Upper lobe of right lung (tissue), 1 donor: ENCODE data around the gene HPS6. TPM values are rescaled to one million over a fixed set of nuclear protein-coding genes. Genes with fewer than 3 reads are reported as not detected.
"Not testable (repeated sequence)": the region's sequence is repeated elsewhere in the genome, so short reads cannot be mapped to it uniquely, and the experiment has no call there.

Experiments used
- ATAC-seq: fragments of 200-7000 bp; cut with Tn5 transposase; one replicate; pipeline ENCODE4 v1.9.1; 2020; ENCODE audit warnings: mild to moderate bottlenecking, moderate library complexity
- DNase-seq: peaks from one replicate; pipeline ENCODE4 v3.0.0-alpha.2; 2020
- H3K27ac ChIP-seq: fragments of 200-600 bp; one replicate; pipeline ENCODE4 v1.8.0; 2022
- H3K27me3 ChIP-seq: fragments of 200-600 bp; one replicate; pipeline ENCODE4 v1.8.0; 2022; ENCODE audit warnings: mild to moderate bottlenecking
- H3K36me3 ChIP-seq: fragments of 200-600 bp; one replicate; pipeline ENCODE4 v1.8.0; 2022
- H3K4me1 ChIP-seq: fragments of 200-600 bp; one replicate; pipeline ENCODE4 v1.8.0; 2022
- H3K4me3 ChIP-seq: fragments of 200-600 bp; one replicate; pipeline ENCODE4 v1.8.0; 2022; ENCODE audit warnings: mild to moderate bottlenecking
- H3K9me3 ChIP-seq: fragments of 200-600 bp; one replicate; pipeline ENCODE4 v1.8.0; 2022
- CTCF ChIP-seq: fragments of 200-600 bp; IDR thresholded peaks from one replicate; pipeline ENCODE4 v1.8.0; 2022; ENCODE audit warnings: antibody characterized with exemption
- intact Hi-C: fragments of 100-400 bp; cut with DNase I; formaldehyde crosslinking; loops from one replicate; pipeline ENCODE4 v1.11.0; 2022
- total RNA-seq: library from RNA; stranded (reverse); fragmentation: NEBNext Ultra II Directional; extraction: Animal tissue kit (Norgen Biotek cat#: 25700); gene quantifications from one replicate; pipeline ENCODE4 v1.2.1, GENCODE V29; 2021
- donor health status: DM: no; HTN: yes; CAD: no; lungs with severe emphysema.

HPS6 gene
- total RNA-seq, 1 donor from 2014 or later = 22.6 TPM

GRCh38 chr10:102027261-102027660, 37.9 kb upstream of the HPS6 start:
- intact Hi-C loops = no loop called here
- no peak for DNase-seq
- H3K27ac ChIP-seq = no peak overlapping the region
- ATAC-seq = no peak
- H3K36me3 ChIP-seq = peaks cover 94% of the 10 kb centered on the region
- no peaks in the 10 kb centered on the region for H3K9me3 ChIP-seq
- H3K27me3 ChIP-seq = no peaks in the 10 kb centered on the region
- no peak overlapping the region for H3K4me3 ChIP-seq
- no peak for TF ChIP-seq CTCF
- H3K4me1 ChIP-seq = no peaks in the 10 kb centered on the region

- TF ChIP-seq CTCF = no peak
- Histone ChIP-seq H3K4me1 (no peaks in the 10 kb centered on the region), H3K9me3 (no peaks in the 10 kb centered on the region), H3K27me3 (no peaks in the 10 kb centered on the region), H3K27ac (no peak overlapping the region), H3K4me3 (no peak overlapping the region), H3K36me3 (peaks cover 65% of the 10 kb centered on the region)
- intact Hi-C loops = no loop called here
- DNase-seq (no peak), ATAC-seq (no peak)
These were observed 31.4 kb upstream of the HPS6 start for GRCh38 chr10:102033787-102034186.

GRCh38 chr10:102035807-102036206, 29.3 kb upstream of the HPS6 start:
- H3K27me3 ChIP-seq, H3K27ac ChIP-seq, H3K4me3 ChIP-seq, ATAC-seq, intact Hi-C loops, DNase-seq, H3K4me1 ChIP-seq, H3K9me3 ChIP-seq: not testable (repeated sequence)
- peaks cover 59% of the 10 kb centered on the region for H3K36me3 ChIP-seq

GRCh38 chr10:102038410-102038809, 26.7 kb upstream of the HPS6 start:
- DNase-seq = no peak
- no peaks in the 10 kb centered on the region for H3K4me1 ChIP-seq
- H3K9me3 ChIP-seq = no peaks in the 10 kb centered on the region
- TF ChIP-seq CTCF = no peak
- no peak for ATAC-seq
- intact Hi-C loops = no loop called here
- no peak overlapping the region for H3K4me3 ChIP-seq
- H3K27ac ChIP-seq = no peak overlapping the region
- H3K36me3 ChIP-seq = peaks cover 33% of the 10 kb centered on the region
- H3K27me3 ChIP-seq = no peaks in the 10 kb centered on the region

- no peak for DNase-seq
- Histone ChIP-seq H3K27ac (no peak overlapping the region), H3K36me3 (peaks cover 19% of the 10 kb centered on the region), H3K27me3 (no peaks in the 10 kb centered on the region), H3K9me3 (no peaks in the 10 kb centered on the region), H3K4me3 (no peak overlapping the region), H3K4me1 (peaks cover 13% of the 10 kb centered on the region)
- TF ChIP-seq CTCF = no peak
- ATAC-seq = no peak
- intact Hi-C loops = no loop called here
These were observed 24.7 kb upstream of the HPS6 start for GRCh38 chr10:102040305-102041050.

- H3K27me3 ChIP-seq = no peaks in the 10 kb centered on the region
- peak overlapping the region; percentile 25 for H3K27ac ChIP-seq
These were observed 19.9 kb upstream of the HPS6 start for GRCh38 chr10:102045292-102045691.

More at GRCh38 chr10:102045292-102045691, 19.9 kb upstream of the HPS6 start:
- Histone ChIP-seq H3K36me3 (no peaks in the 10 kb centered on the region), H3K4me1 (peaks cover 19% of the 10 kb centered on the region), H3K4me3 (no peak overlapping the region), H3K9me3 (no peaks in the 10 kb centered on the region)
- intact Hi-C loops = no loop called here
- ATAC-seq = peak; percentile 54
- no peak for TF ChIP-seq CTCF
- DNase-seq = no peak
